BE2C (cell line): ENCODE results near the gene MBP.

ENCODE experiments used
- DNase-seq: peaks from one replicate; pipeline ENCODE4 v3.0.0-alpha.2; 2020
- H3K27me3 ChIP-seq: fragments of 250-450 bp; sonication (Bioruptor Pico); 2 replicates; pipeline ENCODE4 v1.5.1; 2020; ENCODE audit warnings: mild to moderate bottlenecking
- H3K36me3 ChIP-seq: fragments of 250-450 bp; sonication (Bioruptor Pico); 2 replicates; pipeline ENCODE4 v1.5.1; 2020; ENCODE audit warnings: mild to moderate bottlenecking
- H3K4me1 ChIP-seq: fragments of 250-450 bp; sonication (Bioruptor Pico); 2 replicates; pipeline ENCODE4 v1.5.1; 2020
- H3K4me3 ChIP-seq: 2 replicates; pipeline ENCODE4 v1.5.1; 2011; ENCODE audit warnings: low read depth, low read length
- H3K9me3 ChIP-seq: fragments of 250-450 bp; sonication (Bioruptor Pico); 2 replicates; pipeline ENCODE4 v1.5.1; 2020
- CTCF ChIP-seq: IDR thresholded peaks from 2 replicates; pipeline ENCODE4 v1.5.1; 2012; ENCODE audit warnings: mild to moderate bottlenecking, low read depth, low read length

MBP gene

GRCh38 chr18:77093067-77093430, 39.5 kb downstream of the MBP start:
- H3K4me3 ChIP-seq, result no peak overlapping the region
- no peak for DNase-seq
- H3K4me1 ChIP-seq, result no peaks in the 10 kb centered on the region
- H3K36me3 ChIP-seq, result no peaks in the 10 kb centered on the region
- no peaks in the 10 kb centered on the region for H3K27me3 ChIP-seq
- TF ChIP-seq CTCF, result no peak
- H3K9me3 ChIP-seq, result no peaks in the 10 kb centered on the region

GRCh38 chr18:77092104-77093066, 40.2 kb downstream of the MBP start:
- no peak for DNase-seq
- Histone ChIP-seq H3K4me1 (no peaks in the 10 kb centered on the region), H3K4me3 (no peak overlapping the region), H3K27me3 (no peaks in the 10 kb centered on the region), H3K9me3 (no peaks in the 10 kb centered on the region), H3K36me3 (no peaks in the 10 kb centered on the region)
- no peak for TF ChIP-seq CTCF

- no peaks in the 10 kb centered on the region for H3K9me3 ChIP-seq
- DNase-seq, result no peak
- TF ChIP-seq CTCF, result no peak
- H3K4me3 ChIP-seq, result no peak overlapping the region
- H3K4me1 ChIP-seq, result no peaks in the 10 kb centered on the region
- H3K27me3 ChIP-seq, result no peaks in the 10 kb centered on the region
- H3K36me3 ChIP-seq, result no peaks in the 10 kb centered on the region
Measured at GRCh38 chr18:77091366-77091765, 41.2 kb downstream of the MBP start.

GRCh38 chr18:77090546-77091174, 41.9 kb downstream of the MBP start:
- DNase-seq, result no peak
- no peaks in the 10 kb centered on the region for H3K36me3 ChIP-seq
- no peak for TF ChIP-seq CTCF
- no peak overlapping the region for H3K4me3 ChIP-seq
- no peaks in the 10 kb centered on the region for H3K4me1 ChIP-seq
- H3K27me3 ChIP-seq, result no peaks in the 10 kb centered on the region
- no peaks in the 10 kb centered on the region for H3K9me3 ChIP-seq

- Histone ChIP-seq H3K27me3 (no peaks in the 10 kb centered on the region), H3K36me3 (no peaks in the 10 kb centered on the region), H3K9me3 (no peaks in the 10 kb centered on the region), H3K4me1 (no peaks in the 10 kb centered on the region), H3K4me3 (no peak overlapping the region)
- no peak for DNase-seq
- TF ChIP-seq CTCF, result no peak
Measured at GRCh38 chr18:77089723-77090285, 42.8 kb downstream of the MBP start.
